ENCODE measurements around the gene TMPO. TPM values are rescaled to one million over a fixed set of nuclear protein-coding genes. Genes with fewer than 3 reads are reported as not detected.
"Not testable (repeated sequence)": the region's sequence is repeated elsewhere in the genome, so short reads cannot be mapped to it uniquely, and the experiment has no call there.

The TMPO gene
- polyA plus RNA-seq, 3 donors = 35.7 to 67.3 (median 52.1) TPM

GRCh38 chr12:98485792-98486340 lies 29.5 kb upstream of the TMPO start:
- no peaks in the 10 kb centered on the region for H3K79me2 ChIP-seq (ENCODE audit: insufficient read depth, low read length)
- Mint-ChIP-seq H3K9me3 (peaks cover 0 to 17% (median 5%) of the 10 kb centered on the region in 7 donors), H3K4me1 (peaks cover 8% of the 10 kb centered on the region), H3K27ac (no peak overlapping the region), H3K36me3 (no peaks in the 10 kb centered on the region), H3K4me3 (no peak overlapping the region), H3K27me3 (ENCODE audit: low read depth in 3 of 3) (peaks cover 0 to 5% (median 0%) of the 10 kb centered on the region in 3 donors)
- no peak overlapping the region for H3K4me2 ChIP-seq (replicated peaks; ENCODE audit: extremely low read depth, low read length, poor library complexity, severe bottlenecking)
- H3K9me3 ChIP-seq (replicated peaks in 1 of 2; ENCODE audit: control insufficient read depth in 1 of 2, insufficient read depth in 1 of 2, low read length in 2 of 2) = no peaks in the 10 kb centered on the region
- no peak overlapping the region for H3K4me3 ChIP-seq (replicated peaks in 1 of 3; ENCODE audit: low read depth in 2 of 3, low read length in 3 of 3)
- no peaks in the 10 kb centered on the region for H3K27me3 ChIP-seq (ENCODE audit: control insufficient read depth in 2 of 2, insufficient read depth in 2 of 2, low read length in 2 of 2)
- no peak overlapping the region for H3K27ac ChIP-seq (ENCODE audit: low read depth in 1 of 2, low read length in 2 of 2)
- H3K9ac ChIP-seq (ENCODE audit: insufficient read depth, low read length, poor library complexity, severe bottlenecking) = no peak overlapping the region
- H3K4me1 ChIP-seq (ENCODE audit: control insufficient read depth in 1 of 2, insufficient read depth in 2 of 2, low read length in 2 of 2) = peaks cover 5 to 8% of the 10 kb centered on the region in 2 donors
- no peak for DNase-seq
- intact Hi-C loops (cut with micrococcal nuclease) = no loop called here
- TF ChIP-seq, protein P1, sequence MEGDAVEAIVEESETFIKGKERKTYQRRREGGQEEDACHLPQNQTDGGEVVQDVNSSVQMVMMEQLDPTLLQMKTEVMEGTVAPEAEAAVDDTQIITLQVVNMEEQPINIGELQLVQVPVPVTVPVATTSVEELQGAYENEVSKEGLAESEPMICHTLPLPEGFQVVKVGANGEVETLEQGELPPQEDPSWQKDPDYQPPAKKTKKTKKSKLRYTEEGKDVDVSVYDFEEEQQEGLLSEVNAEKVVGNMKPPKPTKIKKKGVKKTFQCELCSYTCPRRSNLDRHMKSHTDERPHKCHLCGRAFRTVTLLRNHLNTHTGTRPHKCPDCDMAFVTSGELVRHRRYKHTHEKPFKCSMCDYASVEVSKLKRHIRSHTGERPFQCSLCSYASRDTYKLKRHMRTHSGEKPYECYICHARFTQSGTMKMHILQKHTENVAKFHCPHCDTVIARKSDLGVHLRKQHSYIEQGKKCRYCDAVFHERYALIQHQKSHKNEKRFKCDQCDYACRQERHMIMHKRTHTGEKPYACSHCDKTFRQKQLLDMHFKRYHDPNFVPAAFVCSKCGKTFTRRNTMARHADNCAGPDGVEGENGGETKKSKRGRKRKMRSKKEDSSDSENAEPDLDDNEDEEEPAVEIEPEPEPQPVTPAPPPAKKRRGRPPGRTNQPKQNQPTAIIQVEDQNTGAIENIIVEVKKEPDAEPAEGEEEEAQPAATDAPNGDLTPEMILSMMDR (IDR thresholded peaks at IDR 0.05) = no peak
- 94% methylated on average over 4 of the region's 6 CpGs for WGBS (ENCODE audit: insufficient coverage)
- H3K36me3 ChIP-seq (replicated peaks in 1 of 2; ENCODE audit: control insufficient read depth in 1 of 2, insufficient read depth in 2 of 2, low read length in 2 of 2) = no peaks in the 10 kb centered on the region
- no peaks in the 10 kb centered on the region for H4K20me1 ChIP-seq (ENCODE audit: insufficient read depth, low read length)
- no peak overlapping the region for H2AFZ ChIP-seq (ENCODE audit: insufficient read depth, low read depth, low read length, poor library complexity, severe bottlenecking)

GRCh38 chr12:98488416-98488815 lies 27.0 kb upstream of the TMPO start:
- H4K20me1 ChIP-seq (ENCODE audit: insufficient read depth, low read length); intact Hi-C loops (cut with micrococcal nuclease); H3K9me3 ChIP-seq (replicated peaks in 1 of 2; ENCODE audit: control insufficient read depth in 1 of 2, insufficient read depth in 1 of 2, low read length in 2 of 2); H3K27ac Mint-ChIP-seq; H3K27me3 ChIP-seq (ENCODE audit: control insufficient read depth in 2 of 2, insufficient read depth in 2 of 2, low read length in 2 of 2); H3K9ac ChIP-seq (ENCODE audit: insufficient read depth, low read length, poor library complexity, severe bottlenecking); DNase-seq; H3K27ac ChIP-seq (ENCODE audit: low read depth in 1 of 2, low read length in 2 of 2); H3K4me3 ChIP-seq (replicated peaks in 1 of 3; ENCODE audit: low read depth in 2 of 3, low read length in 3 of 3); H3K79me2 ChIP-seq (ENCODE audit: insufficient read depth, low read length); H3K9me3 Mint-ChIP-seq; H3K36me3 ChIP-seq (replicated peaks in 1 of 2; ENCODE audit: control insufficient read depth in 1 of 2, insufficient read depth in 2 of 2, low read length in 2 of 2); H3K4me2 ChIP-seq (replicated peaks; ENCODE audit: extremely low read depth, low read length, poor library complexity, severe bottlenecking); H2AFZ ChIP-seq (ENCODE audit: insufficient read depth, low read depth, low read length, poor library complexity, severe bottlenecking); H3K4me3 Mint-ChIP-seq; H3K36me3 Mint-ChIP-seq; H3K27me3 Mint-ChIP-seq (ENCODE audit: low read depth in 3 of 3): not testable (repeated sequence)
- H3K4me1 ChIP-seq (ENCODE audit: control insufficient read depth in 1 of 2, insufficient read depth in 2 of 2, low read length in 2 of 2) = peaks cover 9 to 18% of the 10 kb centered on the region in 2 donors
- H3K4me1 Mint-ChIP-seq = peaks cover 14% of the 10 kb centered on the region
- WGBS (ENCODE audit: insufficient coverage) = 100% methylated on average over 6 of the region's 9 CpGs

All from CD14-positive monocyte (primary cell).